ENCODE measurements around the gene SPTBN2. TPM values are rescaled to one million over a fixed set of nuclear protein-coding genes. Genes with fewer than 3 reads are reported as not detected.

The SPTBN2 gene
- total RNA-seq, 1 donor from 2014 or later, result 117 TPM

DNA sequence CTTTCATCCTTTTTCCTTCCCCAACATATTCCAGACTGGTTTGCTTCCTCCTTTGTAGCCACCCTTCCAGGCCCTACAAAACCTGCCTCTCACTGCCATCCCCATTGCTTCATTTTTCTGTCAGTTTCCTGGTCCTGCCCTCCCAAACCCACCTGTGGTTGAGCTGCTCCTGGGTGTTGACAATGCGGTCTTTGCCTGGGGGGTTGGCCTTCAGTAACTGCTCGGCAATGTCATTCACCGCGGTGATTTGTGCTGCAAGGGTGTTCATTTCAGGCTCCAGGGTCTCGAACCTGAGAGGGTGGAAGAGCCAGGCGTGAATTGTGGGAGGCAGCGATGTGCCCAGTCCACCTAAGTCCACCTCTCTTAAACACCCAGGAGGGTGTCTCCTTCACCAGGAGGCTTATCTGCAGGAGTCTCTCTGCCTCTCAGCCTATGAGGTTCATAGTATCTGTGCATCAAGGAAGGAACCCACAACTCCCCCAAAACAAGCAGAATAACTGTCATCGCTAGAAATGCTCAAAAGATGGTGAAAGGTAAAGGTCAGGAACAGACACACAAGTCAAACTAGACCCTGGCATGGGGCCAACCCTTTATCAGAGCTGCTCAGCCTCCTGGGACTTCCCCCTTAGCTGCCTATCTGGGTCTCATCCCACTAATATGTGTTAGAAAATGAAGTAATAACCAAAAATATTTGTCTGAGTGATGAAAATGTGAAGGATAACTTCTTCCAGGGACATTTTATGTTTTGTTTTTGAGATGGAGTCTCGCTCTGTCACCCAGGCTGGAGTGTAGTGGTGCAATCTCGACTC lies 27.4 kb downstream of the SPTBN2 start:
- TF ChIP-seq POLR2A (IDR thresholded peaks at IDR 0.05) (no peak), POLR2AphosphoS5 (IDR thresholded peaks at IDR 0.05; ENCODE audit: insufficient read depth in 1 of 2, low read depth in 1 of 2) (no peak)
- TF ChIP-seq, protein P1, sequence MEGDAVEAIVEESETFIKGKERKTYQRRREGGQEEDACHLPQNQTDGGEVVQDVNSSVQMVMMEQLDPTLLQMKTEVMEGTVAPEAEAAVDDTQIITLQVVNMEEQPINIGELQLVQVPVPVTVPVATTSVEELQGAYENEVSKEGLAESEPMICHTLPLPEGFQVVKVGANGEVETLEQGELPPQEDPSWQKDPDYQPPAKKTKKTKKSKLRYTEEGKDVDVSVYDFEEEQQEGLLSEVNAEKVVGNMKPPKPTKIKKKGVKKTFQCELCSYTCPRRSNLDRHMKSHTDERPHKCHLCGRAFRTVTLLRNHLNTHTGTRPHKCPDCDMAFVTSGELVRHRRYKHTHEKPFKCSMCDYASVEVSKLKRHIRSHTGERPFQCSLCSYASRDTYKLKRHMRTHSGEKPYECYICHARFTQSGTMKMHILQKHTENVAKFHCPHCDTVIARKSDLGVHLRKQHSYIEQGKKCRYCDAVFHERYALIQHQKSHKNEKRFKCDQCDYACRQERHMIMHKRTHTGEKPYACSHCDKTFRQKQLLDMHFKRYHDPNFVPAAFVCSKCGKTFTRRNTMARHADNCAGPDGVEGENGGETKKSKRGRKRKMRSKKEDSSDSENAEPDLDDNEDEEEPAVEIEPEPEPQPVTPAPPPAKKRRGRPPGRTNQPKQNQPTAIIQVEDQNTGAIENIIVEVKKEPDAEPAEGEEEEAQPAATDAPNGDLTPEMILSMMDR (IDR thresholded peaks at IDR 0.05), result no peak
- Histone ChIP-seq H3K4me3 (no peak overlapping the region), H3K27me3 (no peaks in the 10 kb centered on the region), H3K27ac (no peak overlapping the region), H3K4me1 (no peaks in the 10 kb centered on the region), H3K36me3 (peaks cover 0 to 3% of the 10 kb centered on the region in 2 donors), H3K9me3 (no peaks in the 10 kb centered on the region)
- intact Hi-C loops (cut with DNase I), result no loop called here
- DNase-seq (ENCODE audit: extremely low spot score in 2 of 2), result no peak

DNA sequence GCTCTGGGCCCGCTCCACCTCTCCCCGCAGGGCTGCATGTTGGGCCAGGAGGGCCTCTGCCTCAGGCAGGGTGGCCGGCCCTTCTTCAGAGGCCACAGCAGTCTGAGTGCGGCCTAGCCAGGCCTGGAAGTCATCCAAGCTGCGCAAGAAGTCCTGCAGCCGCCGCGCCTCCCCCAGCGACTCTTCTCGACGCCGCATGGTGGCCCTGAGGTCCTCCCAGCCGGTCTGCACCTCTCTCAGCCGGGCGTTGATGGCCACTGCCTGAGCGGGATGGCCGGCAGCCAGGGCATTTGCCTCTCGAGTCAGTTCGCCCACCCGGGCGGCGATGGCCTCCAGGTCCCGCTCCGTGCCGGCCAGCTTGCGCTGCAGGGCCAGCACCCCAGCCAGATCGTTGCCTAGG lies 28.3 kb downstream of the SPTBN2 start:
- H3K36me3 ChIP-seq, result peaks cover 0 to 3% of the 10 kb centered on the region in 2 donors
- TF ChIP-seq, protein P1 (IDR thresholded peaks at IDR 0.05), result no peak
- TF ChIP-seq POLR2AphosphoS5 (IDR thresholded peaks at IDR 0.05; ENCODE audit: insufficient read depth in 1 of 2, low read depth in 1 of 2) (no peak), POLR2A (IDR thresholded peaks at IDR 0.05) (no peak)
- no peaks in the 10 kb centered on the region for H3K27me3 ChIP-seq
- no peak overlapping the region for H3K4me3 ChIP-seq
- no peaks in the 10 kb centered on the region for H3K4me1 ChIP-seq
- intact Hi-C loops (cut with DNase I), result no loop called here
- H3K9me3 ChIP-seq, result no peaks in the 10 kb centered on the region
- no peak overlapping the region for H3K27ac ChIP-seq
- DNase-seq (ENCODE audit: extremely low spot score in 2 of 2), result no peak

DNA sequence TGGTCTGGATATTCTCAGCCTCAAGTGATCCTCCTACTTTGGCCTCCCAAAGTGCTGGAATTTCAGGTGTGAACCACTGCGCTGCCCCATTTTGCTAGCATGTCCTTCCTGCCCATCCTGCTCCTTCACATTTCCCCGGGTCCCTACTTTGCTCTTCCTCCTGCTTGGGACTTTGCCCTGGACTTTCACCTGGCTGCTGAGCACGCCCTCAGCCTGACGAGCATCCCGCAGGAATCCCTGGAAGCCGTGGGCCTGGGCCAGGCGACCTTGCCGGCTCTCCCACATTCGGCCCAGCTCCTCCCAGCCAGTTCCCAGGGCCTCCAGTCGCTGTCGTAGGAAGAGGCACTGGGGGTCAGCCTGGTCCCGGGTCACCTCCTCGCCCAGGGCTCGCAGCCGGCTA lies 28.7 kb downstream of the SPTBN2 start:
- no peaks in the 10 kb centered on the region for H3K4me1 ChIP-seq
- intact Hi-C loops (cut with DNase I), result no loop called here
- DNase-seq (ENCODE audit: extremely low spot score in 2 of 2), result no peak
- H3K27ac ChIP-seq, result no peak overlapping the region
- peaks cover 0 to 3% of the 10 kb centered on the region in 2 donors for H3K36me3 ChIP-seq
- H3K9me3 ChIP-seq, result no peaks in the 10 kb centered on the region
- TF ChIP-seq POLR2AphosphoS5 (IDR thresholded peaks at IDR 0.05; ENCODE audit: insufficient read depth in 1 of 2, low read depth in 1 of 2), result no peak
- TF ChIP-seq, protein P1 (IDR thresholded peaks at IDR 0.05), result no peak
- TF ChIP-seq POLR2A (IDR thresholded peaks at IDR 0.05), result no peak
- no peaks in the 10 kb centered on the region for H3K27me3 ChIP-seq
- H3K4me3 ChIP-seq, result no peak overlapping the region

DNA sequence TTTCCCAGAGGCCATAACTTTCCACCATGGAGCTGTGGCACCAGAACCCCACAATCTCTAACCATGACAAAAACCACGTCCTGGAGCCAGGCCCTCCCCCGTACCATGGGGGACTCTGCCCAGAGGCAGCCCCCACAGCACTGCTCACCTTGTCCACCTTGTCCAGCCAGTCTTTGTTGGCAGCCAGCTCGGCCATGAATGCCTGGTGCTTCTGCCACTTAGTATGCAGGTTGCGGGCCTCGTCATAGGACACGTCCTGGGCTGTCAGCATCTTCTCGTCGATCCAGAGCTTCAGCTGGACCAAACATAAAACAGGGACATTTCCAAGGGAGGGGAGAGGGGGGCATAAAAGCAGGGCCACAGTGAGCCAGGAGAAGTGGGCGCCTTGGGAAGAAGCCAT lies 30.5 kb downstream of the SPTBN2 start:
- no peak for TF ChIP-seq POLR2AphosphoS5 (IDR thresholded peaks at IDR 0.05; ENCODE audit: insufficient read depth in 1 of 2, low read depth in 1 of 2)
- TF ChIP-seq POLR2A (IDR thresholded peaks at IDR 0.05), result no peak
- TF ChIP-seq, protein P1 (IDR thresholded peaks at IDR 0.05), result no peak
- no peak overlapping the region for H3K27ac ChIP-seq
- no peaks in the 10 kb centered on the region for H3K27me3 ChIP-seq
- intact Hi-C loops (cut with DNase I), result no loop called here
- peaks cover 0 to 3% of the 10 kb centered on the region in 2 donors for H3K36me3 ChIP-seq
- no peak for DNase-seq (ENCODE audit: extremely low spot score in 2 of 2)
- H3K4me1 ChIP-seq, result peaks cover 10% of the 10 kb centered on the region
- H3K4me3 ChIP-seq, result no peak overlapping the region
- H3K9me3 ChIP-seq, result no peaks in the 10 kb centered on the region

DNA sequence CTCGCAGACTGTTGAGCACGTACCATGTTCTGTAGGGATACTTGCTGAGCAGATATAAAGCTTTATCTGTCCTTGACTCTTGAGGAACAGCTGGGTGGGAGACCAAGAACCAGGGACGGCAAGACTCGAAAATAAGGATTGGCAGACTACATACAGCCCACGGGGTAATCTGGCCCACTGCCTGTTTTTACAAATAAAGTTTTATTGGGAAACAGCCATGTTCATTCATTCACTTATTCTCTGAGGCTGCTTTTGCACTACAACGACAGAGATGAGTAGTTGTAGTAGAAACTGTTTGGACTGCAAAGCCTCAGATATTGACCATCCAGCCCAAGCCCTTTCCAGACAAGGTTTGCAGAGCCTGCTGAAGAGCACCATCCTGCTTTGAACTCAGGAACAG lies 31.0 kb downstream of the SPTBN2 start:
- H3K9me3 ChIP-seq, result no peaks in the 10 kb centered on the region
- H3K4me3 ChIP-seq, result no peak overlapping the region
- DNase-seq (ENCODE audit: extremely low spot score in 2 of 2), result no peak
- no peaks in the 10 kb centered on the region for H3K27me3 ChIP-seq
- TF ChIP-seq, protein P1 (IDR thresholded peaks at IDR 0.05), result no peak
- no peak for TF ChIP-seq POLR2AphosphoS5 (IDR thresholded peaks at IDR 0.05; ENCODE audit: insufficient read depth in 1 of 2, low read depth in 1 of 2)
- TF ChIP-seq POLR2A (IDR thresholded peaks at IDR 0.05), result no peak
- intact Hi-C loops (cut with DNase I), result no loop called here
- H3K4me1 ChIP-seq, result peaks cover 10% of the 10 kb centered on the region
- H3K27ac ChIP-seq, result no peak overlapping the region
- H3K36me3 ChIP-seq, result peaks cover 0 to 3% of the 10 kb centered on the region in 2 donors

All from vagina (tissue), 2 donors.